VCaP (cell line): ENCODE measurements around the gene GPRC5B.

Experiments used
- H3K27ac ChIP-seq: fragments of 450-650 bp; 2 replicates; pipeline ENCODE4 v1.5.1; 2017
- TF ChIP-seq, protein P1 (sequence below): fragments of 450-650 bp; conservative IDR thresholded peaks from 2 replicates; pipeline ENCODE4 v1.5.1; 2017; ENCODE audit warnings: mild to moderate bottlenecking, moderate library complexity

GPRC5B gene

DNA sequence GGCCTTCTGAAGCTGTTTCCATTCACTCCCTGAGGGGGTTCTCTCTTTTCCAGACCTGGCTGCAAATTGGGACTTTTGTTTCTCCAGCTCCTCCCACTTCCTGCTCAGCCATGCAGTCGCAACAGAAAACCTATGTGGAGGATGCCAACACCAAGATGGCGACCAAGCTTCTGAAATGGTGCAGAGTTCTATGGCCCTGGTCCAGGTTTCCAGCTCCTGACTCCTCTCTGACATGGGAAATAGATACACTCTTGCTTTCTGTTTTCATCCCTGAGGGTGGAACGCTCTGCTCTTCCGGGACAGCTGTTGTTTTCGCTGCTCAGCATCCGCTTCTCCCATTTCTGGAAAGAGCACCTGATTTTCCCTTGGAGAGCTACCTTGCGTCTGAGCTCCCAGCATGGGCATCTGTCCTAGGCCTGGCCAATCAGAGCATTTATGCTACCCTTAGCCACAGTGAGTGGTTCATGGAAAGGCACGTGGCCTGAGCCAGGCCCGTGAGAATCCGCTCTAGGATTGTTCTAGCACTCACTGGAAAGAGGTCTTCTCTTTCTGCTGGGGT, 8.1 kb downstream of the GPRC5B start:
- no peak overlapping the region for H3K27ac ChIP-seq
- TF ChIP-seq, protein P1, sequence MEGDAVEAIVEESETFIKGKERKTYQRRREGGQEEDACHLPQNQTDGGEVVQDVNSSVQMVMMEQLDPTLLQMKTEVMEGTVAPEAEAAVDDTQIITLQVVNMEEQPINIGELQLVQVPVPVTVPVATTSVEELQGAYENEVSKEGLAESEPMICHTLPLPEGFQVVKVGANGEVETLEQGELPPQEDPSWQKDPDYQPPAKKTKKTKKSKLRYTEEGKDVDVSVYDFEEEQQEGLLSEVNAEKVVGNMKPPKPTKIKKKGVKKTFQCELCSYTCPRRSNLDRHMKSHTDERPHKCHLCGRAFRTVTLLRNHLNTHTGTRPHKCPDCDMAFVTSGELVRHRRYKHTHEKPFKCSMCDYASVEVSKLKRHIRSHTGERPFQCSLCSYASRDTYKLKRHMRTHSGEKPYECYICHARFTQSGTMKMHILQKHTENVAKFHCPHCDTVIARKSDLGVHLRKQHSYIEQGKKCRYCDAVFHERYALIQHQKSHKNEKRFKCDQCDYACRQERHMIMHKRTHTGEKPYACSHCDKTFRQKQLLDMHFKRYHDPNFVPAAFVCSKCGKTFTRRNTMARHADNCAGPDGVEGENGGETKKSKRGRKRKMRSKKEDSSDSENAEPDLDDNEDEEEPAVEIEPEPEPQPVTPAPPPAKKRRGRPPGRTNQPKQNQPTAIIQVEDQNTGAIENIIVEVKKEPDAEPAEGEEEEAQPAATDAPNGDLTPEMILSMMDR, result no peak

GRCh38 chr16:19875900-19876299, 8.7 kb downstream of the GPRC5B start:
- TF ChIP-seq, protein P1, result no peak
- H3K27ac ChIP-seq, result no peak overlapping the region

- TF ChIP-seq, protein P1, result no peak
- H3K27ac ChIP-seq, result no peak overlapping the region
Measured at GRCh38 chr16:19874851-19875546, 9.6 kb downstream of the GPRC5B start.

- no peak overlapping the region for H3K27ac ChIP-seq
- TF ChIP-seq, protein P1, result no peak
Measured at GRCh38 chr16:19874026-19874425, 10.6 kb downstream of the GPRC5B start.

GRCh38 chr16:19872935-19873334, 11.7 kb downstream of the GPRC5B start:
- TF ChIP-seq, protein P1, result no peak
- H3K27ac ChIP-seq, result no peak overlapping the region

GRCh38 chr16:19872179-19872863, 12.3 kb downstream of the GPRC5B start:
- TF ChIP-seq, protein P1, result no peak
- H3K27ac ChIP-seq, result no peak overlapping the region

GRCh38 chr16:19871721-19872120, 12.9 kb downstream of the GPRC5B start:
- TF ChIP-seq, protein P1, result no peak
- H3K27ac ChIP-seq, result no peak overlapping the region
